SK-N-MC (cell line): ENCODE results near the gene ABCB9.

Experiments
- EZH2 ChIP-seq: fragments of 200-600 bp; sonication (generic); IDR thresholded peaks from one replicate; pipeline ENCODE4 v1.6.1; 2017; ENCODE audit warnings: antibody characterized with exemption
- FOXP2 ChIP-seq: optimal IDR thresholded peaks from 2 replicates; pipeline ENCODE3; 2011; ENCODE audit warnings: mild to moderate bottlenecking, moderate library complexity; ENCODE audit not compliant: insufficient read depth; ENCODE audit errors: extremely low read length, control extremely low read depth
- POLR2AphosphoS5 ChIP-seq: IDR thresholded peaks from 2 replicates; pipeline ENCODE4 v1.6.1; 2012; ENCODE audit warnings: mild to moderate bottlenecking, low read depth, low read length, borderline replicate concordance

DNA sequence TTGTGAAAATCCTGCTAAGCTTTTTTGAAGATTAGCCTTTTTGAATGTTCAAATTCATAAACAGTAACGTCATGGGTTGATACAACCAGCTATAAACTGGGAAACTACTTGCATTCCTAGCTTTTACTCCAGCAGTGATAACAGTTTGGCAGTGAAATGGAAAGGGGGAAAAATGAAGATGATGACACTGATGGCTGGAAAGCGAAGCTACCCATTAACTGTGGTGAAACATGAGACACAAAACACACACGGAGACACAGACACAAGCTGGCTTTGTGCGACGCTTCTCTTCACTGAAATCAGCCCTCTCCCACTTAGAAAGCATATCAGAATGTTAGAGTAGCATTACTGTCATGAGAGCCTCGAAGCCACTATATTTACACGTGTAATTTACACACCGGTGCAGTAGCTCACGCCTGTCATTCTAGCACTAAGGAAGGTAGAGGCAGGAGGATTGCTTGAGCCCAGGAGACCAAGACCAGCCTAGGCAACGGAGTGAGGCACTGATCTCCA lies 86.1 kb downstream of the ABCB9 start:
- TF ChIP-seq EZH2 (no peak), POLR2AphosphoS5 (no peak), FOXP2 (no peak)
